Right hindlimb (tissue), 1 donor: Measurements from ENCODE around the gene SNN.

ENCODE experiments used
- DNase-seq: peaks from one replicate; pipeline ENCODE4 v3.0.0-alpha.2; 2018

Gene SNN

GRCh38 chr16:11668623-11669379, 546 bp downstream of the SNN start:
- no peak for DNase-seq

DNA sequence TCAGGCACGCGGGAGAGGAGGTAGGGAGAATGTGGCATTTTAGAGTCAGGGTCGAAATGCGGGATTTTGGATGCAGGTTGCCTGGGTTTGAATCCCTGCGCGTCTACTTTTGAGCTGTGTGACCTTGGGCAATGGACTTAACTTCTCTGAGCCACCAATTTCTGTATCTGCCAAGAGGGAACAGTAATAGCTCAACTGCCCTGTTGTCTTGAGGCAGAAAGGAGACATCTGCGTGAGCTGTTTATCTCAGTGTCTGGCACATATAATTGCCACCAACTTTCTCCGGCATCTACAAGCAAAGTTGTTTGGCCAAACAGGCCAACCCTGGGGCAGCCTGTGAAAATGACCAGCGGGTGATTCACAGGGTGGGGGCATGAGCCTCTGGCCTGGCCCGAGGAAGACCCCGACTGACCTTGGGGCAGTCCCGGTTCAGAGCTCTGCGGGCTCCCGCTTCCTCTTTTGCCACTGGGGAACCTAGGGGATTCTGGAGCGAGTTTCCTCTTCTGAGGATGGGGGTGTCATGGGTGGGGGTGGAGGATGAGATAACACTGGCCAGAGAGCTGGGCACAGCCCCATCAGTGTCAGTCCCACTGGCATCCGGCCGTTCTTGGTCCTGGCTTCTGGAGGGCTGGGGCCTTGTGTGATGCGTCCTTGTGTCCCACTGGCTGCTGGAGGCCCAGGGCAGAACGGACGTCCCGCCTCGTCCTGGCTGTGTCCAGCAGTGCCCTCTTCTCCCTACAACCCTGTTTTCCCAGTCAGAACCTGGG, 1.3 kb downstream of the SNN start:
- no peak for DNase-seq

DNA sequence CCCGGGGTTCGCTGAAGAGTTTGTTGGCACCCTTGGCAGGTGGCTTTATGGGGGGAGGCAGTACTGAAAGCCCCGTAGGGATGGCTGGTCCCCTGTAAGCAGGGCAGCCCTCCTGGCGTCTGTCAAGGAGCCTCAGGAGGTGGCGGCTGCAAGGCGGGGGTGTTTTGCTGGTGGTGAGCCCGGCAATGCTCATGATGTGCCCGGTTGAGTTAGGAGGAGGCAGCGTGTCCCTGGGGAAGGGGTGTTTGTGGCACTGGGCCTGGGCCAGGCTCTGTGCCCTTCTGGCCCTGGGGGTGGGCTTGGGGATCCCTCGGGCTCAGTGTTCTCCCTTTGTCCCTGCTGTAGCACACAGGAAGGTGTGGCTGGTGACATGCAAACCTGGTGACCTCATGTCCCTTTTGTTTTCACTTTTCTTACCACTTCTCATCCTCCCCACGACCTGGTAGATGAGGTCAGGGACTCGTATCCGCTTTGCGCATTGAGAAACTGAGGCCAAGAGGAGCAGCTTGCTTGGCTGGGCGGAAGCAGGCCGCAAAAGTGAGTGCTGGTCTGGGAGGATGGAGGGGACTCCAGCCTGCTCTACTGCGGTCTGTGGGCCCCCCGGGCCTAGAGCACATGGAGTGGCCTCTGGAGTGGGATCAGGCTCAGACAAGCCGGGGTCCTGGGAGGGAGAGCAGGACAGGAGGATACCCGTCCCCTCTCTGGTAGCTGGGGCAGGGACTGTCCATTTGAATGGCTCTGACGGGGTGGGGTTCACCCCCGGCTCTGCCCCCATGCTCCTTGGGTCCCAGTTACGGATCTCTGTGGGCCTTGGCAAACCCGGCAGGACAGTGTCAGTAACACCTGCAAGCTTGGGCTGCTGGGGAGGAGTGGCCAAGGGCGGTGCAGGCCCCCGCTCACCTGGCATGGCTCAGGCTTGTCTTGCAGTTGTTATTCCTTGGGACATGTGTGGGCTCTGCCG, 2.2 kb downstream of the SNN start:
- DNase-seq = no peak

GRCh38 chr16:11671271-11671670, 3.0 kb downstream of the SNN start:
- DNase-seq = no peak

GRCh38 chr16:11671676-11672075, 3.4 kb downstream of the SNN start:
- no peak for DNase-seq

DNA sequence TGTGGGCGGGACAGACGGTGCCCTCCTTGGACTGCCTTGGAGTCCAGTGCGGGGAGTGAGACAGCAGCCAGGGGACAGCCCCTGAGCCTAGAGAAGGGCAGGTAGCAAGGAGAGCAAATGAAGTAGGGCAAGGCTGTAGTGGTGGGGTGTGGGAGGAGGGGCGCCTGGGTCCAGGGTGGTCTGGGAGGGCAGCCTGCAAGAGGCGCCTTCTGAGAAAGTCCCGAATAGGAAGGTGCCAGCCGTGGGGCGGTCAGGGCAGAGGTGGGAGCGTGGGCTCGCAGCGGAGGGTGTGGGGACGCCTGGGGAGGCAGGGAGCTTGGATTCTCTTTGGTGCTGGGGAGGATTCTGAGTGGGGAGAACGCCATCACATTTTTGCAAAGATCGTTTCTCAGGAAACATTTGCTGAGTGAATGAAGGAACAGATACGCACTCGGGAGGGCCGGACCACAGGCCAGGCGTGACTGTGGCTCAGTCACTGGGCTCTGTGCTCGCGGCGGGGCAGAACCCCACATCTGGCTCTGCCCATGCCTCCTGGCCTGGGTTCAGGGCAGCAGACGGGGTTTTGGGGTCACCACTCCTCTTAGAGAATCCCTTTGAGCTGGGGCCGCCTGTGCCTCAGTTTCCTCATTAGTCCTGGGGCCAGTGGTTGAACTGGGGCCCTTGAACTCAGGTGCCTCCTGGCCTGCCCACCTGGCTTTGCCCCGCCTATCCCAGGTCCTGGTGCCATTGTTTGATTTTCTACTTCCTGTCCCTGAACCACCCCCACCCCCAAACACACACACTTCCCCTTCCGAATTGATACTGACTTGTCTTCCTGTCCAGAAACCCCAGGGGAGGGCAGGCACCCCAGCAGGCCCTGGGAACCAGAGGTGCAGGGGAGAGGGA, 4.2 kb downstream of the SNN start:
- DNase-seq = no peak

- no peak for DNase-seq
Observed at GRCh38 chr16:11673091-11674000, 5.1 kb downstream of the SNN start.

- no peak for DNase-seq
Observed at GRCh38 chr16:11674001-11674817, 6.0 kb downstream of the SNN start.

GRCh38 chr16:11674818-11675560, 6.7 kb downstream of the SNN start:
- no peak for DNase-seq

DNA sequence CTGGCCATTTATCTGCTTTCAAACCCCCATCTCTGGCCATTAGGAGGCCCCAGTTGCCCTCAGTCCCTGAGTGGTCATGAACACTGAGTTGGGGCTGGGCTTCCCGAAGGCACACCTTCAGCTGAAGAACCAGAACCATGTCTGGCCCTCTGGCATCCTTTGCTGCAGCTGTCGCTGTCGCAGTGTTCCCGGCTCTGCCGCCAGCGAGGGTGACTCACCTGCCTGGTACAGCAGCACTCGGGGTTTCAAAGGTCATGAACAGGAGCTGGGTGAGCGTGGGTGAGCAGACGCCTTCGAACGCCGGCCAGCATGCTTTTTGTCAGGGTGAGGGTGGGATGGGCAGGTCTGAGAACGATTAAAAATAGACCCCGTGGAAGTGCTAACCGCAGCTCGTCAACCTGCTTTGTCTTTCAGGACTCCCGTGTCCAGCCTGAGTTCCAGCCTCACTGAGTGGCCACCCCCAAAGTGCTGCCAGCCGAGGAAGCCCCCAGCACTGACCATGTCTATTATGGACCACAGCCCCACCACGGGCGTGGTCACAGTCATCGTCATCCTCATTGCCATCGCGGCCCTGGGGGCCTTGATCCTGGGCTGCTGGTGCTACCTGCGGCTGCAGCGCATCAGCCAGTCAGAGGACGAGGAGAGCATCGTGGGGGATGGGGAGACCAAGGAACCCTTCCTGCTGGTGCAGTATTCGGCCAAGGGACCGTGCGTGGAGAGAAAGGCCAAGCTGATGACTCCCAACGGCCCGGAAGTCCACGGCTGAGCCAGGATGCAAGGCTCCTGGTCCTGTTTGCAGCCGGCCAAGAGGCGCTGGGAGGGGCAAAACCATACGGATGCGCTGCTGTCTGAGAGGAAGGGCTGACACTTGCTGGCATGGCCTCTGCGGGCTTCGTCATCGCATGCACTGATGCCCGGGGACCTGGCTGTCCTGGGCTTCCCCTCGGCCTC, 7.6 kb downstream of the SNN start:
- no peak for DNase-seq

GRCh38 chr16:11676799-11677198, 8.5 kb downstream of the SNN start:
- DNase-seq = no peak

- DNase-seq = no peak
Observed at GRCh38 chr16:11677451-11677951, 9.2 kb downstream of the SNN start.

GRCh38 chr16:11677959-11678881, 10.0 kb downstream of the SNN start:
- no peak for DNase-seq

DNA sequence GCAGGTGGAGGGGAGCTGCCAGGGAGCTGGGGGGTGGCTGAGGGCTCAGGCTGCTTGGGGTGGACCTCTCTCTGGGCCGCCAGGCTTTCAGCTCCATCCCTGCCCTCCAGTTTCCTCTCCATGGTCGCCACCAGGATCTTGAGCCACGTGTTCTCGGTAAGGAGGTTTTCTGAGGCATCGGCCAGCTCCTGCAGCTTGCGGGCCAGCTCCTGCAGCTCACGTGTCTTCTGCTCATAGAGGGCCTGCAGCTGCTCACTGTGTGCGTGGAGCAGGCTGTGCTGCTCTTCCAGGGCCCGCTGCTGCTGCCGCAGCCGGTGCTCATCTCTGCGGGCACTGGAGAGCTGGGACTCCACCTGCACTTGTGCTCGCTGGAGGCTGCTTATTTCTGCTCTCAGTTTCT, 11.0 kb downstream of the SNN start:
- no peak for DNase-seq

GRCh38 chr16:11679941-11680911, 12.0 kb downstream of the SNN start:
- no peak for DNase-seq

DNA sequence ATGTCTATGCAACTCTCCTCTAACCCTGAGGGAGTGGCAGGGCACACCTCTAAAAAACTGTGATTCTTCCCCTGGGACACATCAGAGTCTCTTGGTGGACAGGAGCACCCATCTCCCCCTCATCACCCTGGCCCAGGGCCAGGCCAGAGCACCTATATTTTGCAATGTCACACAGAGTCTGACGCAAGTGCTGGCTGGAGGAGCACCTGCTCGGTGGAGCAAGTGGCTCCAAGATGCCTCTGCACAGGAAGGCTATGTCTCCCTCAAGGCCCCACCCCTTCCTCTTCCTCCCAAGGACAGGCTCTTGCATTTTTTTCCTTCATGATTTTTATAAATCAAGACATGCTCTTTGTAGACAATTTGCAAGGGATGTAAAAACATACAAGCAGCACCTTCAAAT, 13.3 kb downstream of the SNN start:
- DNase-seq = no peak
